Hematopoietic multipotent progenitor cell treated with erythropoietin and hydrocortisone succinate and interleukin-3 and kit ligand, for 15 days (in vitro differentiated cells): ENCODE measurements around the gene TMEM269.

Source experiments
- DNase-seq: peaks from one replicate; pipeline ENCODE4 v3.0.0-alpha.2; 2015; ENCODE audit warnings: low spot score

TMEM269 gene

GRCh38 chr1:42822800-42823392 lies 38.1 kb downstream of the TMEM269 start:
- DNase-seq = peak; percentile 76

GRCh38 chr1:42824481-42825035 lies 39.8 kb downstream of the TMEM269 start:
- DNase-seq = peak; percentile 53

GRCh38 chr1:42825036-42825851 lies 40.5 kb downstream of the TMEM269 start:
- DNase-seq = peak; percentile 89

- no peak for DNase-seq
Measured at GRCh38 chr1:42830631-42831030, 45.8 kb downstream of the TMEM269 start.

DNA sequence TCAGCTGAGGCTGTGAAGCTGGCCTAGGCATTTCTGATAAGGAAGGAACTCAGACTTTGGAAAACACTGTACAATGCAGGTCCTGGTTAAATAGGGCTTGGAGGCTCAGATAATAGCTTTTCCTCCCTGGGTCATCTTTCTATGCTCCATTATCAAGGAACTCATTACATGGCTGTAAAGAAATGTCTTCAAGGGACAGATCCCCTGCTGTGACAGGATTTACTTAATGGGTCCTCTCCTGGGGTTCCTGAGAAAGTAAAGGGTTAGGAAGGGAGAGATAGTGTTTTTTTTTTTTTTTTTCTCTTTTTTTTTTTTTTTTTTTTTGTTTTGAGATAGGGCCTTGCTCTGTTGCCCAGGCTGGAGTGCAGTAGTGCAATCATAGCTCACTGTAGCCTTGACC lies 46.5 kb downstream of the TMEM269 start:
- no peak for DNase-seq

- DNase-seq = no peak
Measured at GRCh38 chr1:42832641-42833240, 48.0 kb downstream of the TMEM269 start.

DNA sequence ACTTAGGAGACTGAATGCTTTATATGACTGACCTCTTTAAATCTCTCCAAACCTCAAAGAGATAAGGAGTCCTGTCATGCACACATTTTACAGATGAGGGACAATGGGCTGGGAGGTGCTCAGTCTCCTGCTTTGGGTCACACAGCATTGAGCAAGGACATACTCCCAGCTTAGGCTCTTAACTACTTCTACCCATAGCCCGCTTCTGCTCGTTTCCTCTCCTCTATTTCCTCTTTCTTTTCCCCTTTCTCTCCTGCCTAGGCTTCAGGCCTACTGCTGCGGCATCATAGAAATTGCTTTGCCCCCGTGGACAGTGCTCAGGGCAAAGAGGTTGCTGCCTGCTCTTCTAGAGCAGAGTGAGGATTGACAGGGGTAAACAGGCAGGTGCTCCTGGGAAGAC lies 49.2 kb downstream of the TMEM269 start:
- no peak for DNase-seq

GRCh38 chr1:42834803-42835202 lies 50.0 kb downstream of the TMEM269 start:
- DNase-seq = no peak

DNA sequence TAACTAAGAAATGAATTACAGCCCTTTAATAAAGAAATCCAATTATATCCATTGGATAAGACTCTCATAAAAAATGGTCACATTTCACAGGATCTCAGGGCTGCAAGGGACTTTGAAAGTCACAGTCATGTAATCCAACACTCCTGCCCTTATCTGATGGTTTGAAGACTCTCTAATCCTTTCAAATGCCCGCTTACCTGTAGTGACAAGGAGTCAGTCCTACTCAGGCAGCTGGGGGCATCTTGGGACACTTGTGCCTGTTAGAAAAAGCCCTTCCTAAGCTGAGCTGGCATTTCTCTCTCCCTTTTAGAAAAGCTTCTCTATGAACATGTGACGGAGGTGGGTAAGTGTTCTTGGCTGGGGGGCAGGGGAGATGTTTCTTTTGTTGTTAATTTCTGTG lies 50.6 kb downstream of the TMEM269 start:
- DNase-seq = no peak

DNA sequence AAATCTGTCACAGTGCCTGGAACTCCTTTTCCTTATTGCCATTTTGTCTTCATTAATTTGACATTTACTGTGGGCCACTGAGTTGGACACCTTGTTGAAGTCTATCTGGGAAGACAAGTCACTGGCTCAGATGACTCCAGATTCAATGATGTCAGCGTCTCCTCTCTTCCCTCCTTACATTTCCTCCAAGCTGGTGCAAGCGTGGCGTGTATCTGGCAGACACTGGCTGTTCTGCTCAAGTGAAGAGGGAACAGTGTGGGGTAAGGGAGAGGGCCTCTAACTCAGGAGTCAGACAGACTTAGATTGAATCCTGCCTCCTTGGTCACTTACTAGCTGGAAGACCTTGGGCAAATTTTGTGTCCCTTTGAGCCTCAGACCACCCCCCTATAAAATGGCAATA lies 52.9 kb downstream of the TMEM269 start:
- no peak for DNase-seq

GRCh38 chr1:42838482-42839190 lies 53.8 kb downstream of the TMEM269 start:
- DNase-seq = no peak

GRCh38 chr1:42841010-42841409 lies 56.2 kb downstream of the TMEM269 start:
- no peak for DNase-seq

GRCh38 chr1:42841440-42842147 lies 56.8 kb downstream of the TMEM269 start:
- no peak for DNase-seq

- DNase-seq = no peak
Measured at GRCh38 chr1:42844592-42845140, 59.9 kb downstream of the TMEM269 start.

DNA sequence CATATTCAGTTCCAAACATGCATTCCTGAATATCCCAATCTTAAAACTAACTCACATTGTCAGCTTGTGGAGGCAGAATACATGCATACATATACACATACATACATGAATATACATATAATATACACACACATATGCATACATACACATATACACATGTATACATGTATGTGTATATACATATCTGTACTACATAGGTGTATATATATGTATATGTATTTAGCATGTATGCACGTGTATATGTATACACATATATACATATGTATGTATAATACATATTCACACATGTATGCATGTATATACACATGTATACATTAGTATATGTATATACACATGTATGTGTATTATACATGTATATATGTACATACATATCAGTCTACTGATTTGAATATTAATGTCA lies 60.4 kb downstream of the TMEM269 start:
- no peak for DNase-seq

- no peak for DNase-seq
Measured at GRCh38 chr1:42845866-42846256, 61.1 kb downstream of the TMEM269 start.

GRCh38 chr1:42846257-42847110 lies 61.7 kb downstream of the TMEM269 start, which contains the start of gene ZNF691:
Gene ZNF691, plus strand, starts transcription at chr1:42846613. Its CDS starts 3,046 bp downstream, at chr1:42849659.
- DNase-seq = peak; percentile 93

GRCh38 chr1:42847111-42847595 lies 62.4 kb downstream of the TMEM269 start:
- DNase-seq = no peak

- no peak for DNase-seq
Measured at GRCh38 chr1:42847721-42848460, 63.1 kb downstream of the TMEM269 start.
